WTC11 (cell line): Measurements from ENCODE around the gene GABRR1. TPM values are rescaled to one million over a fixed set of nuclear protein-coding genes. Genes with fewer than 3 reads are reported as not detected.

ENCODE experiments used
- ATAC-seq: fragments of 200-7000 bp; cut with Tn5 transposase; 2 replicates; pipeline ENCODE4 v1.10.0; 2021; ENCODE audit warnings: mild to moderate bottlenecking, moderate library complexity
- CTCF ChIA-PET: fragments of 300-600 bp; sonication (Branson Sonifier 250); formaldehyde crosslinking; loops from one replicate; lab custom pipeline; 2021; ENCODE audit warnings: antibody characterized with exemption; lab: Charles Lee
- POLR2A ChIA-PET: fragments of 350-600 bp; sonication (Branson Sonifier 250); formaldehyde crosslinking; loops from one replicate; lab custom pipeline; 2021; ENCODE audit warnings: antibody characterized with exemption; lab: Charles Lee
- DNase-seq: peaks from one replicate; pipeline ENCODE4 v3.0.0; 2021; ENCODE audit warnings: low spot score
- H3K27ac Mint-ChIP-seq: 2 replicates; pipeline ENCODE4 v1.8.0; 2021; ENCODE audit warnings: mixed read lengths
- H3K27me3 Mint-ChIP-seq: 2 replicates; pipeline ENCODE4 v1.8.0; 2021; ENCODE audit warnings: low read depth, mild to moderate bottlenecking, moderate library complexity, mixed read lengths
- H3K36me3 Mint-ChIP-seq: 2 replicates; pipeline ENCODE4 v1.8.0; 2021; ENCODE audit warnings: mixed read lengths
- H3K4me1 Mint-ChIP-seq: 2 replicates; pipeline ENCODE4 v1.8.0; 2022; ENCODE audit warnings: mixed read lengths
- H3K4me3 Mint-ChIP-seq: 2 replicates; pipeline ENCODE4 v1.8.0; 2021; ENCODE audit warnings: mild to moderate bottlenecking, moderate library complexity, mixed read lengths
- H3K9me3 Mint-ChIP-seq: 2 replicates; pipeline ENCODE4 v1.8.0; 2021; ENCODE audit warnings: mixed read lengths
- AFF4 ChIP-seq: sonication (generic); formaldehyde crosslinking; IDR thresholded peaks from 2 replicates; pipeline ENCODE4 v1.8.1; 2023; ENCODE audit warnings: mild to moderate bottlenecking, missing genetic modification reagents, borderline replicate concordance
- ATF1 ChIP-seq: sonication (generic); formaldehyde crosslinking; IDR thresholded peaks from 2 replicates; pipeline ENCODE4 v1.8.1; 2023; ENCODE audit warnings: mild to moderate bottlenecking, moderate library complexity, missing genetic modification reagents
- ATF2 ChIP-seq: sonication (generic); formaldehyde crosslinking; IDR thresholded peaks from 2 replicates; pipeline ENCODE4 v1.8.1; 2022; ENCODE audit warnings: low read depth, missing genetic modification reagents, borderline replicate concordance
- E2F1 ChIP-seq: sonication (generic); formaldehyde crosslinking; IDR thresholded peaks from 2 replicates; pipeline ENCODE4 v1.8.0; 2022; ENCODE audit warnings: mild to moderate bottlenecking, missing genetic modification reagents
- ERG ChIP-seq: fragments of 250-450 bp; sonication (Bioruptor Pico); IDR thresholded peaks from 2 replicates; pipeline ENCODE4 v1.8.0; 2021; ENCODE audit warnings: mild to moderate bottlenecking
- FOXJ3 ChIP-seq: sonication (generic); formaldehyde crosslinking; IDR thresholded peaks from 2 replicates; pipeline ENCODE4 v1.9.0; 2021; ENCODE audit warnings: missing genetic modification reagents, mild to moderate bottlenecking, borderline replicate concordance
- FOXP4 ChIP-seq: sonication (generic); formaldehyde crosslinking; IDR thresholded peaks from 2 replicates; pipeline ENCODE4 v1.8.0; 2022; ENCODE audit warnings: mild to moderate bottlenecking, missing genetic modification reagents
- GTF2I ChIP-seq: fragments of 250-450 bp; sonication (Bioruptor Pico); conservative IDR thresholded peaks from 2 replicates; pipeline ENCODE4 v1.4.0; 2021; ENCODE audit warnings: mild to moderate bottlenecking
- MAX ChIP-seq: sonication (generic); formaldehyde crosslinking; IDR thresholded peaks from 2 replicates; pipeline ENCODE4 v1.8.0; 2022; ENCODE audit warnings: mild to moderate bottlenecking, missing genetic modification reagents
- PRDM15 ChIP-seq: sonication (generic); formaldehyde crosslinking; IDR thresholded peaks from 2 replicates; pipeline ENCODE4 v1.8.0; 2022; ENCODE audit warnings: missing genetic modification reagents
- TEAD1 ChIP-seq: sonication (generic); formaldehyde crosslinking; IDR thresholded peaks from 2 replicates; pipeline ENCODE4 v1.8.0; 2022; ENCODE audit warnings: mild to moderate bottlenecking, missing genetic modification reagents
- ZNF219 ChIP-seq: sonication (generic); formaldehyde crosslinking; IDR thresholded peaks from 2 replicates; pipeline ENCODE4 v1.8.0; 2023; ENCODE audit warnings: missing genetic modification reagents, mild to moderate bottlenecking, borderline replicate concordance
- total RNA-seq: library from RNA; stranded (reverse); gene quantifications from 3 replicates; pipeline ENCODE4 v1.2.3, GENCODE V29; 2021

Gene GABRR1
- total RNA-seq, 1 experiment from 2014 or later = 0.24 TPM

GRCh38 chr6:89145091-89145955, 71.8 kb downstream of the GABRR1 start:
- peaks cover 9% of the 10 kb centered on the region for H3K4me1 Mint-ChIP-seq
- CTCF ChIA-PET = interaction anchor here (1.2 to 6.9 kb wide), 4 partner anchors 10 to 167 kb away, joined by 3 to 29 read pairs (median 3); no protein-coding TSS in a partner anchor
- H3K9me3 Mint-ChIP-seq = no peaks in the 10 kb centered on the region
- TF ChIP-seq FOXP4 (CRISPR knock-in tag) (no peak), ATF1 (CRISPR knock-in tag) (no peak)
- TF ChIP-seq, all 79 proteins: peak for 0
- POLR2A ChIA-PET = interaction anchor here (0.5 to 1.6 kb wide), 2 partner anchors 55 to 65 kb away, joined by 5 to 11 read pairs; partner anchors contain the start of gene PNRC1
- Mint-ChIP-seq H3K27ac (no peak overlapping the region), H3K27me3 (peaks cover 83% of the 10 kb centered on the region), H3K36me3 (no peaks in the 10 kb centered on the region), H3K4me3 (peak overlapping the region; percentile 66)
- ATAC-seq (no peak), DNase-seq (no peak)

GRCh38 chr6:89144354-89144906, 72.7 kb downstream of the GABRR1 start:
- TF ChIP-seq E2F1 (no peak), ERG (CRISPR knock-in tag) (no peak), PRDM15 (CRISPR knock-in tag) (no peak)
- H3K4me3 Mint-ChIP-seq = no peak overlapping the region
- no peaks in the 10 kb centered on the region for H3K36me3 Mint-ChIP-seq
- no peak for DNase-seq
- POLR2A ChIA-PET = no interaction called here
- CTCF ChIA-PET = interaction anchor here (6.9 kb wide), 1 partner anchor 161 kb away, joined by 29 read pairs; no protein-coding TSS in a partner anchor
- H3K9me3 Mint-ChIP-seq = no peaks in the 10 kb centered on the region
- H3K27ac Mint-ChIP-seq = no peak overlapping the region
- peaks cover 87% of the 10 kb centered on the region for H3K27me3 Mint-ChIP-seq
- peaks cover 9% of the 10 kb centered on the region for H3K4me1 Mint-ChIP-seq
- no peak for ATAC-seq

- POLR2A ChIA-PET = interaction anchor here (0.6 kb wide), 1 partner anchor 471 kb away, joined by 5 read pairs; no protein-coding TSS in a partner anchor
- Mint-ChIP-seq H3K4me1 (no peaks in the 10 kb centered on the region), H3K27me3 (peaks cover 98% of the 10 kb centered on the region), H3K4me3 (no peak overlapping the region), H3K27ac (no peak overlapping the region), H3K36me3 (no peaks in the 10 kb centered on the region), H3K9me3 (no peaks in the 10 kb centered on the region)
- CTCF ChIA-PET = interaction anchor here (1.1 to 1.7 kb wide), 3 partner anchors 18 to 171 kb away, joined by 3 to 5 read pairs (median 4); no protein-coding TSS in a partner anchor
- DNase-seq = no peak
- ATAC-seq = no peak
- TF ChIP-seq GTF2I (CRISPR knock-in tag) (no peak), MAX (CRISPR knock-in tag) (no peak), FOXJ3 (no peak), AFF4 (CRISPR knock-in tag) (no peak), ZNF219 (no peak), ATF2 (CRISPR knock-in tag) (no peak), TEAD1 (no peak)
Observed at GRCh38 chr6:89140347-89141156, 76.6 kb downstream of the GABRR1 start.
